ENCODE results near the gene CD274.

DNA sequence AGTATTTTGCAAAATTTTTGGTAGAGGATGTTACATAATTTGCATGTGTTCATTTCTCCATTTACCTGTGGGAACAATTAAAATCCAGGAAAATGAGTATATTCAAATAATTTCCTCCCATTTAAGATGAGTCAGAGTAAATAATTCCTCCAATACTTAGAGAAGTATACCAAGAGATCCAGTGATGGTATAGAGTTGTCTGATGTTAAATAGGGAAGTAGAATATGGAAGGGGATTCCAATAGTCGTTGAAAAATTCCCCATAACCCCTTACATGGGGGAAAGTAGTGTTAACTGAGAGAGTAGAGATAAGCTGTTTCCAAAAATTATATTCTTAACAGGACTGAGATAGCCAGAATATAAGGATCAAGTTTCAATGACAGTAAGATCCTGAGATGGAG lies 15.7 kb downstream of the CD274 start:
- TF ChIP-seq CTCF (IDR thresholded peaks at IDR 0.05), result no peak
- no peak for TF ChIP-seq POLR2AphosphoS5 (IDR thresholded peaks at IDR 0.05)
